BE2C (cell line): ENCODE data around the gene POLN.
A peak's percentile ranks its signal among the peaks of the same experiment; 100 is the strongest.

Experiments used
- DNase-seq: peaks from one replicate; pipeline ENCODE4 v3.0.0-alpha.2; 2020
- H3K27me3 ChIP-seq: fragments of 250-450 bp; sonication (Bioruptor Pico); 2 replicates; pipeline ENCODE4 v1.5.1; 2020; ENCODE audit warnings: mild to moderate bottlenecking
- H3K36me3 ChIP-seq: fragments of 250-450 bp; sonication (Bioruptor Pico); 2 replicates; pipeline ENCODE4 v1.5.1; 2020; ENCODE audit warnings: mild to moderate bottlenecking
- H3K4me1 ChIP-seq: fragments of 250-450 bp; sonication (Bioruptor Pico); 2 replicates; pipeline ENCODE4 v1.5.1; 2020
- H3K4me3 ChIP-seq: 2 replicates; pipeline ENCODE4 v1.5.1; 2011; ENCODE audit warnings: low read depth, low read length
- H3K9me3 ChIP-seq: fragments of 250-450 bp; sonication (Bioruptor Pico); 2 replicates; pipeline ENCODE4 v1.5.1; 2020
- CTCF ChIP-seq: IDR thresholded peaks from 2 replicates; pipeline ENCODE4 v1.5.1; 2012; ENCODE audit warnings: mild to moderate bottlenecking, low read depth, low read length

Gene POLN

DNA sequence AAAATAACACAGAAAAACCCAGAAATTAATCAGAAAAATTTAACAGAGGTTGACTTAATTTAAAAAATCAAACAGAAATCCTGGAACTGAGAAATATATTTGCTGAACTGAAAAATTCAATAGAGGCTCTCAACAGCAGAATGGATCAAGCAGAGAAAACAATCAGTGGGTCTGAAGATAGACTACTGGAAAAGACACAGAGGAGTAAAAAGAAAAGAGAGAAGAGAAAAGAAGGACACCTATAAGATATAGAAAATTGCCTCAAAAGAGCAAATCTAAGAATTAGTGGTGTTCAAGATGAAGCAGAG, 55.1 kb downstream of the POLN start:
- no peaks in the 10 kb centered on the region for H3K27me3 ChIP-seq
- H3K9me3 ChIP-seq = no peaks in the 10 kb centered on the region
- TF ChIP-seq CTCF = no peak
- no peaks in the 10 kb centered on the region for H3K4me1 ChIP-seq
- no peak overlapping the region for H3K4me3 ChIP-seq
- DNase-seq = no peak
- no peaks in the 10 kb centered on the region for H3K36me3 ChIP-seq

DNA sequence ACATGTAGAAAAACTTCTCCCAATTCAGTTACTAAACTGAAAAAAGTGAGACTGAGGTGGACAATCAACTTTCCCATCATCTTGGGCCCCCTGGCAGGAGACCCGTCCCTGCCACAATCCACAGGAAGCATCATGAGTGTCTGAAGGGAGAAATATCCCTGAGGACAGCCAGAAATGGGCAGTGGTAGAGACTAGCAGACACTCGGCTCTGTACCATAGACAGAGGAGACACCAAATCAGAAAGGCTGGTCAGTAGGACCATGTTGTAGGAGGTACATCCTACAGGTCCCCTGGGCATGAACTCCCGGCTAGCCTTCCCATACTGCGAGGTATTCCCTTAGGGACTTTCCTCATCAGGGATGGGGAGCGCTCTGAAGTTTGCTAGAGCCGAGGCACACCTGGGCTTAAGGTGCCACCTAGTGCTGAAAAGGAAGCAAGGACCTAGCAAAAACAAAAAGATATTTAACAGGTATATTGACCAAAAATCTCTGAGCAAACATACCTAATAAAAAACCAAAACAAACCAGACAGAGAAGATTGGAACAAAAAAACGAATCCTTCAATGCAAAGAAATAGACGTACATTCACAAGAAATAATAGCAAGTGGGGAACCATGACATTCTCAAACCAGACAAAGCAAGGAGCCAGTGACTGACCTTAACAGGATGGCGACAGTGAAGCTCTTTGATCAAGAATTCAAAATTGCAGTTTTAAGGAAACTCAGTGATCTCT, 55.6 kb downstream of the POLN start:
- Histone ChIP-seq H3K36me3 (no peaks in the 10 kb centered on the region), H3K9me3 (no peaks in the 10 kb centered on the region), H3K4me3 (no peak overlapping the region), H3K27me3 (no peaks in the 10 kb centered on the region), H3K4me1 (no peaks in the 10 kb centered on the region)
- peak; percentile 56 for DNase-seq
- peak; percentile 82 for TF ChIP-seq CTCF

DNA sequence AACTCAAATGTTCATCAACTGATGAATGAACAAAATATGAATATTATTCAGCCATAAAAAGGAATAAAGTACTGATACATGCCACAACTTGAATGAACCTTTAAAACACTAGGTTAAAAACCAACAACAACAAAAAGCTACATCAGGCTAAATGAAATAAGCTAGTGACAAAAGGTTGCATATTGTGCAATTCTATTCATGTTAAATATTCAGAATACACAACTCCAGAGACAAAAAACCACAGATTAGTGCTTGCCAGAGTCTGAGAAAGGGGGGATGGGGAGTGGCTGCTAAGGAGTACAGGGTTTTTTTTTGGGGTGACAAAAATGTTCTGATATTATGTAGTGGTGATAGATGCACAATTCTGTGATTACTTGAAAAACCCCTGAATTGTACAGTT, 58.5 kb downstream of the POLN start:
- Histone ChIP-seq H3K9me3 (no peaks in the 10 kb centered on the region), H3K4me3 (no peak overlapping the region), H3K4me1 (no peaks in the 10 kb centered on the region), H3K36me3 (no peaks in the 10 kb centered on the region), H3K27me3 (no peaks in the 10 kb centered on the region)
- TF ChIP-seq CTCF = no peak
- DNase-seq = no peak

GRCh38 chr4:2182994-2183393, 58.9 kb downstream of the POLN start:
- Histone ChIP-seq H3K4me1 (no peaks in the 10 kb centered on the region), H3K36me3 (no peaks in the 10 kb centered on the region), H3K27me3 (no peaks in the 10 kb centered on the region), H3K9me3 (no peaks in the 10 kb centered on the region), H3K4me3 (no peak overlapping the region)
- DNase-seq = no peak
- no peak for TF ChIP-seq CTCF

- Histone ChIP-seq H3K9me3 (no peaks in the 10 kb centered on the region), H3K4me3 (no peak overlapping the region), H3K36me3 (no peaks in the 10 kb centered on the region), H3K27me3 (no peaks in the 10 kb centered on the region), H3K4me1 (no peaks in the 10 kb centered on the region)
- TF ChIP-seq CTCF = no peak
- DNase-seq = no peak
Observed at GRCh38 chr4:2180410-2180809, 61.5 kb downstream of the POLN start.

- Histone ChIP-seq H3K36me3 (no peaks in the 10 kb centered on the region), H3K4me3 (no peak overlapping the region), H3K9me3 (no peaks in the 10 kb centered on the region), H3K4me1 (no peaks in the 10 kb centered on the region), H3K27me3 (no peaks in the 10 kb centered on the region)
- DNase-seq = no peak
- no peak for TF ChIP-seq CTCF
Observed at GRCh38 chr4:2179717-2180116, 62.2 kb downstream of the POLN start.
